HepG2 (cell line): Measurements from ENCODE around the gene NPHS1. TPM values are rescaled to one million over a fixed set of nuclear protein-coding genes. Genes with fewer than 3 reads are reported as not detected.

Experiments used
- ATF7 ChIP-seq, 2 experiments: fragments of 450-650 bp in 1 of 2; sonication (generic) in 1 of 2; formaldehyde crosslinking in 1 of 2; IDR thresholded peaks; 2 replicates each; pipeline versions ENCODE4 v1.4.0 to v1.6.1; 2016 to 2020; ENCODE audit warnings: antibody characterized with exemption in 1 of 2, mild to moderate bottlenecking in 1 of 2, missing genetic modification reagents in 1 of 2
- GMEB2 ChIP-seq: IDR thresholded peaks from 2 replicates; pipeline ENCODE4 v1.6.1; 2016; ENCODE audit warnings: missing biosample characterization, missing genetic modification reagents, low read depth
- IKZF1 ChIP-seq: fragments of 450-650 bp; IDR thresholded peaks from 2 replicates; pipeline ENCODE4 v1.7.1; 2016
- IRX3 ChIP-seq: sonication (generic); formaldehyde crosslinking; IDR thresholded peaks from 2 replicates; pipeline ENCODE4 v1.8.1; 2023; ENCODE audit warnings: mild to moderate bottlenecking, low read depth, missing genetic modification reagents, borderline replicate concordance
- MXD4 ChIP-seq: IDR thresholded peaks from 2 replicates; pipeline ENCODE4 v1.6.1; 2016; ENCODE audit warnings: mild to moderate bottlenecking, missing biosample characterization, missing genetic modification reagents
- NCOR1 ChIP-seq: fragments of 200-600 bp; sonication (generic); IDR thresholded peaks from 2 replicates; pipeline ENCODE4 v1.7.0; 2017; ENCODE audit warnings: antibody characterized with exemption, low read length, borderline replicate concordance
- NFKBIZ ChIP-seq: IDR thresholded peaks from 2 replicates; pipeline ENCODE4 v1.6.1; 2018; ENCODE audit warnings: missing genetic modification reagents, missing compliant biosample characterization
- SRSF4 ChIP-seq: fragments of 200-400 bp; formaldehyde crosslinking; IDR thresholded peaks from one replicate; pipeline ENCODE4 v1.6.1; 2018; ENCODE audit warnings: mild to moderate bottlenecking, low read depth, low read length, moderate library complexity; ENCODE audit not compliant: poor library complexity, severe bottlenecking
- SRSF9 ChIP-seq: fragments of 200-400 bp; formaldehyde crosslinking; IDR thresholded peaks from 2 replicates; pipeline ENCODE4 v1.6.1; 2018; ENCODE audit warnings: borderline replicate concordance, mild to moderate bottlenecking, low read depth, low read length; ENCODE audit not compliant: insufficient read depth, poor library complexity, severe bottlenecking
- UBTF ChIP-seq: sonication (generic); formaldehyde crosslinking; IDR thresholded peaks from 2 replicates; pipeline ENCODE4 v1.4.0; 2020; ENCODE audit warnings: mild to moderate bottlenecking, missing genetic modification reagents
- YEATS2 ChIP-seq: sonication (generic); formaldehyde crosslinking; IDR thresholded peaks from 2 replicates; pipeline ENCODE4 v1.4.0; 2020; ENCODE audit warnings: missing genetic modification reagents, borderline replicate concordance
- ZMYM3 ChIP-seq: sonication (generic); formaldehyde crosslinking; IDR thresholded peaks from 2 replicates; pipeline ENCODE4 v1.5.1; 2020; ENCODE audit warnings: mild to moderate bottlenecking, missing genetic modification reagents
- ZNF121 ChIP-seq: sonication (generic); formaldehyde crosslinking; IDR thresholded peaks from 2 replicates; pipeline ENCODE4 v1.5.0; 2020; ENCODE audit warnings: mild to moderate bottlenecking, missing genetic modification reagents
- ZNF264 ChIP-seq: sonication (generic); formaldehyde crosslinking; IDR thresholded peaks from 2 replicates; pipeline ENCODE4 v1.4.0; 2020; ENCODE audit warnings: missing genetic modification reagents
- ZNF777 ChIP-seq: sonication (generic); formaldehyde crosslinking; IDR thresholded peaks from 2 replicates; pipeline ENCODE4 v1.4.0; 2020; ENCODE audit warnings: missing genetic modification reagents
- ZSCAN31 ChIP-seq: sonication (generic); formaldehyde crosslinking; IDR thresholded peaks from 2 replicates; pipeline ENCODE4 v1.5.0; 2020; ENCODE audit warnings: low read depth, mild to moderate bottlenecking, missing genetic modification reagents
- polyA plus RNA-seq, 8 experiments: library from polyadenylated mRNA; depleted of rRNA in 3 of 8; stranded (reverse) in 7 of 8; unstranded in 1 of 8; fragments of >200 nt; fragmentation: Illumina TruSeq in 4 of 8; extraction: Trizol in 4 of 8; gene quantifications; 2 replicates each; pipeline versions ENCODE4 v1.2.1 to v1.2.3, GENCODE V29; 2011 to 2016; ENCODE audit warnings: low read depth in 4 of 8, missing spikeins in 1 of 8, mixed read lengths in 1 of 8; ENCODE audit not compliant: insufficient read depth in 1 of 8
- total RNA-seq, 5 experiments: library from RNA; depleted of rRNA; stranded (reverse); fragments of >200 nt; fragmentation: Illumina TruSeq; extraction: Trizol; gene quantifications; 2 replicates each; pipeline ENCODE4 v1.2.3, GENCODE V29; 2016; ENCODE audit warnings: low read depth in 1 of 5
- TF ChIP-seq, protein P1 (sequence below): sonication (generic); formaldehyde crosslinking; IDR thresholded peaks from 2 replicates; pipeline ENCODE4 v1.4.0; 2020; ENCODE audit warnings: missing genetic modification reagents
- TF ChIP-seq, protein P2 (sequence below): sonication (generic); formaldehyde crosslinking; conservative IDR thresholded peaks from 2 replicates; pipeline ENCODE4 v1.8.0; 2022; ENCODE audit warnings: missing genetic modification reagents
- TF ChIP-seq, protein P3 (sequence below): sonication (generic); formaldehyde crosslinking; IDR thresholded peaks from 2 replicates; pipeline ENCODE4 v1.4.0; 2020; ENCODE audit warnings: missing genetic modification reagents, borderline replicate concordance

Gene NPHS1
- total and polyA plus RNA-seq, 2 of the 13 experiments (the other 11 are each of a cell fraction or from before 2014, with no cell fraction given), result not detected

DNA sequence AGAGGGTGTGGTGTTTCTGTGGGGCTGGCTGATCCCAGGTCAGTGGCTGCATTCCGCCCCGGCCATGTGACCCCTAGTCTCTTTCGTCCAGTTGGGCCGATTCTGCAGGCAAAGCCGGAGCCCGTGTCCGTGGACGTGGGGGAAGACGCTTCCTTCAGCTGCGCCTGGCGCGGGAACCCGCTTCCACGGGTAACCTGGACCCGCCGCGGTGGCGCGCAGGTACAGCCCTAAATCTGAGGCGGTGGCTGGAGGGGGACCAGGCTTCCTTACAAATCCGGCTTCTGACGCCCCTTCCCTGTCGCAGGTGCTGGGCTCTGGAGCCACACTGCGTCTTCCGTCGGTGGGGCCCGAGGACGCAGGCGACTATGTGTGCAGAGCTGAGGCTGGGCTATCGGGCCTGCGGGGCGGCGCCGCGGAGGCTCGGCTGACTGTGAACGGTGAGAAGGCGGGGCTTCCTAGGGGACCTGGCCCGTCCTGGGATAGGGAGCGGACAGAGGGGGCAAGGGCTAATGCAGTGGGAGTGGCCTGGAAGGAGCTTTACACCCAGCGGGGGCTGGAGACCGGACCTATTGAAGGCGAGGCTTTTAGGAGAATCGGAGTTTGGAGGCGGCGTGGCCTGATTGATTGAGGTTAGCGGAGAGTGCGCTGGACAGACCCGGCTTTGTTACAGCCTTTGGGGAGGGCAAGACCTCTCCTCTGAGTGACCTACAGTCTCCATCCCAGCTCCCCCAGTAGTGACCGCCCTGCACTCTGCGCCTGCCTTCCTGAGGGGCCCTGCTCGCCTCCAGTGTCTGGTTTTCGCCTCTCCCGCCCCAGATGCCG, 8.7 kb upstream of the NPHS1 start (continued):
- TF ChIP-seq, protein P1, sequence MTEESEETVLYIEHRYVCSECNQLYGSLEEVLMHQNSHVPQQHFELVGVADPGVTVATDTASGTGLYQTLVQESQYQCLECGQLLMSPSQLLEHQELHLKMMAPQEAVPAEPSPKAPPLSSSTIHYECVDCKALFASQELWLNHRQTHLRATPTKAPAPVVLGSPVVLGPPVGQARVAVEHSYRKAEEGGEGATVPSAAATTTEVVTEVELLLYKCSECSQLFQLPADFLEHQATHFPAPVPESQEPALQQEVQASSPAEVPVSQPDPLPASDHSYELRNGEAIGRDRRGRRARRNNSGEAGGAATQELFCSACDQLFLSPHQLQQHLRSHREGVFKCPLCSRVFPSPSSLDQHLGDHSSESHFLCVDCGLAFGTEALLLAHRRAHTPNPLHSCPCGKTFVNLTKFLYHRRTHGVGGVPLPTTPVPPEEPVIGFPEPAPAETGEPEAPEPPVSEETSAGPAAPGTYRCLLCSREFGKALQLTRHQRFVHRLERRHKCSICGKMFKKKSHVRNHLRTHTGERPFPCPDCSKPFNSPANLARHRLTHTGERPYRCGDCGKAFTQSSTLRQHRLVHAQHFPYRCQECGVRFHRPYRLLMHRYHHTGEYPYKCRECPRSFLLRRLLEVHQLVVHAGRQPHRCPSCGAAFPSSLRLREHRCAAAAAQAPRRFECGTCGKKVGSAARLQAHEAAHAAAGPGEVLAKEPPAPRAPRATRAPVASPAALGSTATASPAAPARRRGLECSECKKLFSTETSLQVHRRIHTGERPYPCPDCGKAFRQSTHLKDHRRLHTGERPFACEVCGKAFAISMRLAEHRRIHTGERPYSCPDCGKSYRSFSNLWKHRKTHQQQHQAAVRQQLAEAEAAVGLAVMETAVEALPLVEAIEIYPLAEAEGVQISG (CRISPR knock-in tag), result peak; percentile 13; the same call in 1 of the 2 replicates
- TF ChIP-seq GMEB2 (CRISPR knock-in tag), result no peak
- no peak for TF ChIP-seq SRSF4
- TF ChIP-seq IKZF1, result no peak
- no peak for TF ChIP-seq SRSF9
- no peak for TF ChIP-seq ZNF264
- TF ChIP-seq ATF7 (IDR thresholded peaks at IDR 0.05), result no peak
- TF ChIP-seq ATF7 (CRISPR knock-in tag; IDR thresholded peaks at IDR 0.05), result no peak
- TF ChIP-seq ZMYM3 (CRISPR knock-in tag), result no peak
- TF ChIP-seq, protein P2, sequence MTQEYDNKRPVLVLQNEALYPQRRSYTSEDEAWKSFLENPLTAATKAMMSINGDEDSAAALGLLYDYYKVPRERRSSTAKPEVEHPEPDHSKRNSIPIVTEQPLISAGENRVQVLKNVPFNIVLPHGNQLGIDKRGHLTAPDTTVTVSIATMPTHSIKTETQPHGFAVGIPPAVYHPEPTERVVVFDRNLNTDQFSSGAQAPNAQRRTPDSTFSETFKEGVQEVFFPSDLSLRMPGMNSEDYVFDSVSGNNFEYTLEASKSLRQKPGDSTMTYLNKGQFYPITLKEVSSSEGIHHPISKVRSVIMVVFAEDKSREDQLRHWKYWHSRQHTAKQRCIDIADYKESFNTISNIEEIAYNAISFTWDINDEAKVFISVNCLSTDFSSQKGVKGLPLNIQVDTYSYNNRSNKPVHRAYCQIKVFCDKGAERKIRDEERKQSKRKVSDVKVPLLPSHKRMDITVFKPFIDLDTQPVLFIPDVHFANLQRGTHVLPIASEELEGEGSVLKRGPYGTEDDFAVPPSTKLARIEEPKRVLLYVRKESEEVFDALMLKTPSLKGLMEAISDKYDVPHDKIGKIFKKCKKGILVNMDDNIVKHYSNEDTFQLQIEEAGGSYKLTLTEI (CRISPR knock-in tag), result no peak
- TF ChIP-seq, protein P3, sequence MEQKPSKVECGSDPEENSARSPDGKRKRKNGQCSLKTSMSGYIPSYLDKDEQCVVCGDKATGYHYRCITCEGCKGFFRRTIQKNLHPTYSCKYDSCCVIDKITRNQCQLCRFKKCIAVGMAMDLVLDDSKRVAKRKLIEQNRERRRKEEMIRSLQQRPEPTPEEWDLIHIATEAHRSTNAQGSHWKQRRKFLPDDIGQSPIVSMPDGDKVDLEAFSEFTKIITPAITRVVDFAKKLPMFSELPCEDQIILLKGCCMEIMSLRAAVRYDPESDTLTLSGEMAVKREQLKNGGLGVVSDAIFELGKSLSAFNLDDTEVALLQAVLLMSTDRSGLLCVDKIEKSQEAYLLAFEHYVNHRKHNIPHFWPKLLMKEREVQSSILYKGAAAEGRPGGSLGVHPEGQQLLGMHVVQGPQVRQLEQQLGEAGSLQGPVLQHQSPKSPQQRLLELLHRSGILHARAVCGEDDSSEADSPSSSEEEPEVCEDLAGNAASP (CRISPR knock-in tag), result no peak
- TF ChIP-seq IRX3 (CRISPR knock-in tag), result no peak
- peak; percentile 96 for TF ChIP-seq ZNF777 (CRISPR knock-in tag)
- no peak for TF ChIP-seq NFKBIZ (CRISPR knock-in tag)
- no peak for TF ChIP-seq YEATS2
- TF ChIP-seq UBTF (CRISPR knock-in tag), result peak; percentile 31; the same call in 1 of the 2 replicates
- TF ChIP-seq ZSCAN31 (CRISPR knock-in tag), result no peak
- no peak for TF ChIP-seq NCOR1
- no peak for TF ChIP-seq ZNF121 (CRISPR knock-in tag)
- TF ChIP-seq MXD4, result no peak
